ENCODE measurements around the gene VKORC1L1.

VKORC1L1 gene

DNA sequence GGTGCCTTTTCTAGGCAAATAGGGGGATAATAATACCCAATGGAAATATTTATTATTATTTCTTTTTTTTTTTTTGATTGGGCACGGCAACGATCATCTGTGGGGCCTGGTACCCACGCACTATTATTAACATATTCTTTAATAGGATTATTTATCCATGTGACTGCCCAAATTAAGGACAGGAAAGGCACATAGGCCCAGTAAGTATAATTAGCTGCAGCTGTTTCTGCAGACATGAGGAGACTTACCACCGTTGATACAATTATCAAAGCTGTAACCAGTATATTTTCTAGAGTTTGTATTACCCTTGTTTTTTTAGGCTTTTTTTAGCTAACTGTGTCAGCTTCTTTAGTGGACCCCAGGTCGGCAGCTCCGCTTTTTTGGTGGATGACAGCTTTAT, 134.4 kb downstream of the VKORC1L1 start:
- DNase-seq (ENCODE audit: insufficient read length, low spot score) (no peak), FAIRE-seq (no peak)
- no peak for TF ChIP-seq POLR2A (IDR thresholded peaks at IDR 0.05; ENCODE audit: low read depth, low read length)
